Endodermal cell (in vitro differentiated cells): ENCODE data around the gene NFIL3. TPM values are rescaled to one million over a fixed set of nuclear protein-coding genes. Genes with fewer than 3 reads are reported as not detected.

ENCODE experiments used
- DNase-seq: peaks from one replicate; pipeline ENCODE4 v3.0.0-alpha.2; 2017
- H3K27ac ChIP-seq: 2 replicates; pipeline ENCODE4 v1.5.1; 2013; ENCODE audit warnings: mild to moderate bottlenecking, low read depth, low read length, moderate library complexity
- H3K27me3 ChIP-seq: 2 replicates; pipeline ENCODE4 v1.6.1; 2013; ENCODE audit warnings: mild to moderate bottlenecking, low read length, moderate library complexity; ENCODE audit not compliant: insufficient read depth, control insufficient read depth, poor library complexity, severe bottlenecking
- H3K36me3 ChIP-seq: 2 replicates; pipeline ENCODE4 v1.7.0; 2013; ENCODE audit warnings: mild to moderate bottlenecking, low read length, moderate library complexity; ENCODE audit not compliant: control insufficient read depth, insufficient read depth
- H3K4me1 ChIP-seq: one replicate; pipeline ENCODE4 v1.7.0; 2013; ENCODE audit warnings: low read length; ENCODE audit not compliant: control insufficient read depth, insufficient read depth
- H3K4me3 ChIP-seq: 2 replicates; pipeline ENCODE4 v1.5.1; 2013; ENCODE audit warnings: mild to moderate bottlenecking, low read length, moderate library complexity
- H3K9ac ChIP-seq: 2 replicates; pipeline ENCODE4 v1.6.1; 2013; ENCODE audit warnings: mild to moderate bottlenecking, low read length, moderate library complexity; ENCODE audit not compliant: poor library complexity, severe bottlenecking; ENCODE audit errors: extremely low read depth
- H3K9me3 ChIP-seq: 2 replicates; pipeline ENCODE4 v1.6.1; 2013; ENCODE audit warnings: mild to moderate bottlenecking, low read length, moderate library complexity; ENCODE audit not compliant: control insufficient read depth
- H3K27ac Mint-ChIP-seq: 2 replicates; pipeline ENCODE4 v1.8.0; 2020; ENCODE audit warnings: mixed read lengths
- H3K27me3 Mint-ChIP-seq: 2 replicates; pipeline ENCODE4 v1.8.0; 2021; ENCODE audit warnings: mild to moderate bottlenecking, mixed read lengths; ENCODE audit not compliant: insufficient read depth
- H3K36me3 Mint-ChIP-seq: 2 replicates; pipeline ENCODE4 v1.8.0; 2020; ENCODE audit warnings: low read depth, mixed read lengths
- H3K4me1 Mint-ChIP-seq: 2 replicates; pipeline ENCODE4 v1.8.0; 2020; ENCODE audit warnings: mixed read lengths
- H3K4me3 Mint-ChIP-seq: 2 replicates; pipeline ENCODE4 v1.8.0; 2020; ENCODE audit warnings: mild to moderate bottlenecking, moderate library complexity, mixed read lengths
- H3K9me3 Mint-ChIP-seq: 2 replicates; pipeline ENCODE4 v1.8.0; 2020; ENCODE audit warnings: mild to moderate bottlenecking, mixed read lengths
- WGBS, 2 experiments: methylation state at CpG; one replicate each; pipeline versions ENCODE4 v1.1.5 to v1.1.7; 2013; ENCODE audit warnings: missing lambda C conversion rate in 2 of 2, mixed read lengths in 1 of 2; ENCODE audit not compliant: insufficient coverage in 1 of 2, insufficient read length in 1 of 2; 5-methylcytosine and 5-hydroxymethylcytosine counted together
- total RNA-seq, 2 donors: library from RNA; stranded (reverse); fragmentation: NEBNext Ultra II Directional in 1 of 2; extraction: Animal tissue kit (Norgen Biotek cat#: 25700) in 1 of 2; gene quantifications; 2 replicates in 1 of 2; 3 replicates in 1 of 2; pipeline ENCODE4 v1.2.1, GENCODE V29; 2021
- TF ChIP-seq, protein P1 (sequence below): fragments of 200-600 bp; sonication (generic); conservative IDR thresholded peaks from 2 replicates; pipeline ENCODE4 v1.5.0; 2021; ENCODE audit warnings: antibody characterized with exemption, mild to moderate bottlenecking

The NFIL3 gene
- total RNA-seq, 2 donors from 2014 or later, result 13.5 to 17.4 TPM

DNA sequence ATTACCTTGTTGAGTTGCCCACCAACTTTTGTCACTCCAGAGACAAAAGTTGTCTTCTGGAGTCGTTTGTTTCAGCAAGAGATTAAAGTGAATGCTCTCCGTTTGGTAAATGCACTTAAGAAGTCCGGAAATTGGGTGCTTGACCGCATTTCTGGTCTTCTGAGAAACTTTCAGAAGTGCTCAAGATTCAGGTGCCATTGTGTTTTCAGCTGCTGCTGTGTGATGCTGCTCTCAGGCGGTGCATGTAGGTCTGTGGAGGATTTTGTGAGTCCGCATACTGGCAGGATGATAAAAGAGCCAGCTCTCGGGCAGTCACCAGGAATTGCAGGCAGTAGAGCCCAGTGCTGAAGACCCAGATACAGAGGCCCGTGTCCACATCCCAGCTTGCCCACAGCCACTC lies 5.9 kb upstream of the NFIL3 start:
- H3K27me3 Mint-ChIP-seq, result peaks cover 33% of the 10 kb centered on the region
- no peak overlapping the region for H3K27ac Mint-ChIP-seq
- H3K9me3 Mint-ChIP-seq, result no peaks in the 10 kb centered on the region
- peaks cover 6% of the 10 kb centered on the region for H3K4me1 Mint-ChIP-seq
- WGBS, 2 experiments, result 88 to 90% methylated on average over 6 to 8 of the region's 8 CpGs
- no peaks in the 10 kb centered on the region for H3K36me3 ChIP-seq
- H3K4me3 ChIP-seq, result no peak overlapping the region
- H3K36me3 Mint-ChIP-seq, result no peaks in the 10 kb centered on the region
- H3K4me1 ChIP-seq, result peaks cover 3% of the 10 kb centered on the region
- H3K9ac ChIP-seq, result no peak overlapping the region
- H3K27me3 ChIP-seq, result peaks cover 16% of the 10 kb centered on the region
- TF ChIP-seq, protein P1, sequence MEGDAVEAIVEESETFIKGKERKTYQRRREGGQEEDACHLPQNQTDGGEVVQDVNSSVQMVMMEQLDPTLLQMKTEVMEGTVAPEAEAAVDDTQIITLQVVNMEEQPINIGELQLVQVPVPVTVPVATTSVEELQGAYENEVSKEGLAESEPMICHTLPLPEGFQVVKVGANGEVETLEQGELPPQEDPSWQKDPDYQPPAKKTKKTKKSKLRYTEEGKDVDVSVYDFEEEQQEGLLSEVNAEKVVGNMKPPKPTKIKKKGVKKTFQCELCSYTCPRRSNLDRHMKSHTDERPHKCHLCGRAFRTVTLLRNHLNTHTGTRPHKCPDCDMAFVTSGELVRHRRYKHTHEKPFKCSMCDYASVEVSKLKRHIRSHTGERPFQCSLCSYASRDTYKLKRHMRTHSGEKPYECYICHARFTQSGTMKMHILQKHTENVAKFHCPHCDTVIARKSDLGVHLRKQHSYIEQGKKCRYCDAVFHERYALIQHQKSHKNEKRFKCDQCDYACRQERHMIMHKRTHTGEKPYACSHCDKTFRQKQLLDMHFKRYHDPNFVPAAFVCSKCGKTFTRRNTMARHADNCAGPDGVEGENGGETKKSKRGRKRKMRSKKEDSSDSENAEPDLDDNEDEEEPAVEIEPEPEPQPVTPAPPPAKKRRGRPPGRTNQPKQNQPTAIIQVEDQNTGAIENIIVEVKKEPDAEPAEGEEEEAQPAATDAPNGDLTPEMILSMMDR, result no peak
- no peak overlapping the region for H3K4me3 Mint-ChIP-seq
- H3K9me3 ChIP-seq, result no peaks in the 10 kb centered on the region
- H3K27ac ChIP-seq, result no peak overlapping the region
- no peak for DNase-seq

DNA sequence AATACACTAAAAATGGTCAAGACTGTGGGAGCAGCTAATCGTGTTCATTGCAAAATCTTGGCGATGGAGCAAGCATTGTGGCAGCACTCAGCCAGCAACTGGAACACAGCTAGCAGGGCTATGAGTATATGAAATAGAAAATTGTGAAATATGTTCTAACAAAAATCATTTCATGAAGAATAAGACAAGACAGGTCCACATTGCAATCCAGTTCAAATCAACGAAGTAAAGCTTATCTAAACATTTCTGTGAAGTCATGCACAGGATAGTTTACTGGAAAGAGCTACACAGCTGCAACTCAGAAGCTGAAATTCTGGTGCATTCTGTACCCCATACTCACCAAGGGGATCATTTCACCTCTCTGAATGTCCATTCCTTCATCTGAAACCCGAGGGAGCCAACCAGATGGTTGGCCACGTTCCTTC lies 5.3 kb upstream of the NFIL3 start:
- H3K27me3 Mint-ChIP-seq, result peaks cover 37% of the 10 kb centered on the region
- WGBS, 2 experiments, result 75 to 88% methylated on average over 4 to 5 of the region's 5 CpGs
- no peak overlapping the region for H3K4me3 ChIP-seq
- TF ChIP-seq, protein P1, result no peak
- no peak overlapping the region for H3K4me3 Mint-ChIP-seq
- H3K27me3 ChIP-seq, result peaks cover 21% of the 10 kb centered on the region
- H3K9me3 ChIP-seq, result no peaks in the 10 kb centered on the region
- H3K27ac Mint-ChIP-seq, result no peak overlapping the region
- DNase-seq, result no peak
- H3K36me3 ChIP-seq, result no peaks in the 10 kb centered on the region
- no peak overlapping the region for H3K27ac ChIP-seq
- H3K9me3 Mint-ChIP-seq, result no peaks in the 10 kb centered on the region
- peaks cover 3% of the 10 kb centered on the region for H3K4me1 ChIP-seq
- no peak overlapping the region for H3K9ac ChIP-seq
- no peaks in the 10 kb centered on the region for H3K36me3 Mint-ChIP-seq
- peaks cover 6% of the 10 kb centered on the region for H3K4me1 Mint-ChIP-seq

DNA sequence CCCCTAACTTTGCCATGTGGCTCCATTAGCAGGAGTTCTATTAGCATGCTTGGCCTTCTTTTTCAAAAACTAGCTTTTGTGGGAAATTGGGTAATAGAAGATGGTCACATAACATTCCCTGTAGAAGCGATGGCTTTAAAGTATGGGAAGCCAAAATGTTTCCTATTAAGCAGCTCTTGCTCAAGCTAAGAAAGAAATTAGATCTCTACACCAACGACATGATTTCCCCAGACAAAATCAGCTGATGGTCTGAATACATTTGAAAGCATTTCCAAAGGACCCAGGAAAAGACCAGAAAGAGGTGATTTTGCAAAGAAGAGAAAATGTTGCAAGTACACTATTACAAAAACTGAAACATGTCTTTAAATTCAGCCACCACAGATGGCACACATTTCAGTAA lies 4.8 kb upstream of the NFIL3 start:
- Mint-ChIP-seq H3K9me3 (no peaks in the 10 kb centered on the region), H3K4me3 (no peak overlapping the region), H3K27ac (no peak overlapping the region), H3K27me3 (peaks cover 37% of the 10 kb centered on the region), H3K36me3 (no peaks in the 10 kb centered on the region), H3K4me1 (peaks cover 6% of the 10 kb centered on the region)
- Histone ChIP-seq H3K9ac (no peak overlapping the region), H3K4me3 (no peak overlapping the region), H3K36me3 (no peaks in the 10 kb centered on the region), H3K27ac (no peak overlapping the region), H3K4me1 (peaks cover 3% of the 10 kb centered on the region), H3K9me3 (no peaks in the 10 kb centered on the region), H3K27me3 (peaks cover 21% of the 10 kb centered on the region)
- no peak for DNase-seq
- TF ChIP-seq, protein P1, result no peak
- WGBS, 2 experiments, result 85 to 88% methylated on average over 2 of the region's 2 CpGs
